Adrenal gland (tissue), 12 donors: ENCODE results near the gene CD59. TPM values are rescaled to one million over a fixed set of nuclear protein-coding genes. Genes with fewer than 3 reads are reported as not detected.

Experiments
- DNase-seq, 7 donors: peaks; one replicate each; pipeline ENCODE4 v3.0.0-alpha.2; 2019 to 2020
- H3K27ac ChIP-seq, 5 donors: fragments of 200-600 bp; sonication (generic) in 4 of 5; 1 replicate in 3 of 5; 2 replicates in 2 of 5; pipeline versions ENCODE4 v1.5.1 to v1.8.0; 2016 to 2020; ENCODE audit warnings: mild to moderate bottlenecking in 1 of 5
- H3K27me3 ChIP-seq: fragments of 200-600 bp; 2 replicates; pipeline ENCODE4 v1.8.0; 2021
- H3K36me3 ChIP-seq, 2 donors: fragments of 200-600 bp; replicated peaks in 1 of 2; 1 replicate in 1 of 2; 2 replicates in 1 of 2; pipeline versions ENCODE4 v1.5.1 to v1.8.0; 2018 to 2022
- H3K4me1 ChIP-seq, 2 donors: fragments of 200-600 bp; replicated peaks in 1 of 2; 1 replicate in 1 of 2; 2 replicates in 1 of 2; pipeline versions ENCODE4 v1.5.1 to v1.8.0; 2018 to 2021
- H3K4me3 ChIP-seq, 4 donors: fragments of 200-600 bp; sonication (generic) in 3 of 4; one replicate each; pipeline ENCODE4 v1.5.1; 2016 to 2018
- H3K9me3 ChIP-seq, 3 donors: fragments of 200-600 bp; sonication (generic) in 1 of 3; replicated peaks in 1 of 3; 1 replicate in 2 of 3; 2 replicates in 1 of 3; pipeline versions ENCODE4 v1.5.1 to v1.8.0; 2016 to 2021
- POLR2A ChIP-seq, 2 donors: fragments of 450-650 bp; IDR thresholded peaks; one replicate each; pipeline ENCODE4 v1.6.1; 2017; ENCODE audit warnings: antibody characterized with exemption in 2 of 2, mild to moderate bottlenecking in 2 of 2, moderate library complexity in 1 of 2
- WGBS, 4 donors: extraction: QIAGEN DNeasy Blood & Tissue Kit in 2 of 4; methylation state at CpG; one replicate each; pipeline versions ENCODE4 v1.1.5 to v1.1.7; 2013 to 2017; 5-methylcytosine and 5-hydroxymethylcytosine counted together
- intact Hi-C, 2 donors: fragments of 100-400 bp; cut with DNase I; formaldehyde crosslinking; loops; one replicate each; pipeline versions ENCODE4 v1.14.1 to v1.15.0; 2022 to 2023
- polyA plus RNA-seq, 3 donors: library from polyadenylated mRNA; stranded (reverse); fragments of 200-250 nt in 2 of 3; fragments of 350-450 nt in 1 of 3; fragmentation: Illumina TruSeq in 1 of 3; extraction: RNeasy Lipid Tissue Mini Kit (QIAGEN cat#74804) in 1 of 3; gene quantifications; one replicate each; pipeline ENCODE4 v1.2.3, GENCODE V29; 2013 to 2014
- total RNA-seq, 9 donors: library from RNA; depleted of rRNA in 4 of 9; stranded (reverse); fragments of >200 nt in 4 of 9; fragments of 120-200 nt in 1 of 9; fragmentation: NEBNext Ultra II Directional in 1 of 9; extraction: Animal tissue kit (Norgen Biotek cat#: 25700) in 1 of 9; gene quantifications; one replicate each; pipeline versions ENCODE4 v1.1.0 to v1.2.4, GENCODE V29; 2013 to 2023
- TF ChIP-seq, protein P1 (sequence below), 6 experiments: fragments of 450-650 bp in 4 of 6; fragments of 200-600 bp in 2 of 6; sonication (generic) in 1 of 6; IDR thresholded peaks; 1 replicate in 5 of 6; 2 replicates in 1 of 6; pipeline versions ENCODE4 v1.5.1 to v1.8.0; 2016 to 2021; ENCODE audit warnings: antibody characterized with exemption in 6 of 6, mild to moderate bottlenecking in 2 of 6, moderate library complexity in 1 of 6
- donor health status: healthy with polysubstance abuse.
- donor health status: Bipolar disorder and iron deficiency.
- donor health status: DM: yes; HTN: yes; CAD: no.
- donor health status: DM: no; HTN: no; CAD: no.
- donor health status: DM: no; HTN: no; CAD: no.
- donor health status: DM: yes; HTN: yes; CAD: no.

The CD59 gene
- total and polyA plus RNA-seq, 12 donors = 59.5 to 562 (median 405) TPM

DNA sequence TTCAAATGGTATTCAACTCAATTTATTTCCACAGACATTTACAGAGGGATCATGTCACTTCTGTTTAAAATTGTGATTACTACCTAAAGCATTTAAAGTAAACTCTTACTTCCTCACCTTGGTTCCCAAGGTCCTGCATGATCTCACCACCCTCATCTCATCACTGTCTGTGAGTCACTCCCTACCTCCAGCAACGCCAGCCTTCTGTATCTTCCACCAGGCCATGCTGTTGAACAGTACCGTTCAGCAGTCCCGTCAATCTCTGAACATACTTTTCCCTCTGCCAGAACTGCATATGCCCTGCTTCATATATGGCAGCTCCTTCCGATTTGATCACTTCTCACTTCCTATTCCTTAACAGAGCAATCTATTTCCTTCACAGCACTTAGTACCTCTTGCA is 36.1 kb upstream of the CD59 start:
- H3K27ac ChIP-seq = no peak overlapping the region
- H3K36me3 ChIP-seq = peaks cover 0 to 20% of the 10 kb centered on the region in 2 donors
- DNase-seq = peak in 6 of 7 donors; percentile 35 to 58 (median 45)
- intact Hi-C loops = no loop called here
- peaks cover 6 to 30% of the 10 kb centered on the region in 2 donors for H3K4me1 ChIP-seq
- no peaks in the 10 kb centered on the region for H3K9me3 ChIP-seq
- WGBS, 4 donors = 49 to 71% (median 54%) methylated on average over 4 of the region's 4 CpGs
- H3K27me3 ChIP-seq = no peaks in the 10 kb centered on the region
- H3K4me3 ChIP-seq = no peak overlapping the region
- TF ChIP-seq, protein P1, sequence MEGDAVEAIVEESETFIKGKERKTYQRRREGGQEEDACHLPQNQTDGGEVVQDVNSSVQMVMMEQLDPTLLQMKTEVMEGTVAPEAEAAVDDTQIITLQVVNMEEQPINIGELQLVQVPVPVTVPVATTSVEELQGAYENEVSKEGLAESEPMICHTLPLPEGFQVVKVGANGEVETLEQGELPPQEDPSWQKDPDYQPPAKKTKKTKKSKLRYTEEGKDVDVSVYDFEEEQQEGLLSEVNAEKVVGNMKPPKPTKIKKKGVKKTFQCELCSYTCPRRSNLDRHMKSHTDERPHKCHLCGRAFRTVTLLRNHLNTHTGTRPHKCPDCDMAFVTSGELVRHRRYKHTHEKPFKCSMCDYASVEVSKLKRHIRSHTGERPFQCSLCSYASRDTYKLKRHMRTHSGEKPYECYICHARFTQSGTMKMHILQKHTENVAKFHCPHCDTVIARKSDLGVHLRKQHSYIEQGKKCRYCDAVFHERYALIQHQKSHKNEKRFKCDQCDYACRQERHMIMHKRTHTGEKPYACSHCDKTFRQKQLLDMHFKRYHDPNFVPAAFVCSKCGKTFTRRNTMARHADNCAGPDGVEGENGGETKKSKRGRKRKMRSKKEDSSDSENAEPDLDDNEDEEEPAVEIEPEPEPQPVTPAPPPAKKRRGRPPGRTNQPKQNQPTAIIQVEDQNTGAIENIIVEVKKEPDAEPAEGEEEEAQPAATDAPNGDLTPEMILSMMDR (IDR thresholded peaks at IDR 0.05) = no peak
- TF ChIP-seq POLR2A (IDR thresholded peaks at IDR 0.05) = no peak

DNA sequence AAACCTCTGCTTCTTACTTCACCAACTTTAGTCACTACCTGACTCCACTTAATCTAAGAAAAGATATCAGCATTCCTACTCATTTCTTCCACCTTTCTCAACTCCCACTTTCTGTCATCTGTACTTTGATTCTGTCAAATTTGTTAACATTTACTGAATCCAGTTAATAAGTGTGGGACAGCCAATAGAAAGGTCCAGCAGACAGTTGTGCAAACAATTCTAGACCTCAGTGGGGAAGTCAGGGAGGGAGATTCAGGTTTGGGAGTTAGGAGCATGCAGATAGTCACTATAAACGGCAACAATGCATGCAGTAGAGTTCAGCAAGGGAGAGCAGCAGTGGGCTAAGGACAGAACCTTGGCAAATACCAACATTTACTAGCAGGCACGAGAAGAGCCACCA is 34.0 kb upstream of the CD59 start:
- Histone ChIP-seq H3K4me3 (no peak overlapping the region), H3K4me1 (peaks cover 6 to 27% of the 10 kb centered on the region in 2 donors), H3K27ac (no peak overlapping the region), H3K27me3 (no peaks in the 10 kb centered on the region), H3K36me3 (peaks cover 0 to 36% of the 10 kb centered on the region in 2 donors), H3K9me3 (no peaks in the 10 kb centered on the region)
- 62 to 89% (median 79%) methylated on average over 2 of the region's 2 CpGs for WGBS, 4 donors
- TF ChIP-seq POLR2A (IDR thresholded peaks at IDR 0.05) = no peak
- TF ChIP-seq, protein P1 (IDR thresholded peaks at IDR 0.05) = no peak
- DNase-seq = no peak
- intact Hi-C loops = no loop called here

DNA sequence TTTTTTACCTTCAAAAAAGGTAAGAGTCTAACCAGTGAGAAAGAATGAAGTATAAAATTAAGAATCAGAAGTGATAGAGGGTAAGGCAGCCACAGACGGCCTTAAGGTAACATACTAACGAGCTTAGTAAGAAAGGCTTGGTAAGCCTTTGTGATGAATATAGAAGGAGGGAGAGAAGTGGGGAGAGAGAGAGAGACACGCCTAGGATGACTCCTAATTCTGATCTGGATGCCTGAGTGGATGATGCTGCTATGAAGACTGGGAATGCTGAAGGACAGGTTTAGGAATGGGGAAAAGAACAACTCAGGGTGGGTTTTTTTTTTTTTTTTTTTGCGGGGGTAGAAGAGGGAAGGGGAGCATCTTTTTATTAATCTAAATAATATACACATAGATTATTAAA is 33.3 kb upstream of the CD59 start:
- no peak for DNase-seq
- Histone ChIP-seq H3K27me3 (no peaks in the 10 kb centered on the region), H3K36me3 (peaks cover 0 to 42% of the 10 kb centered on the region in 2 donors), H3K4me3 (no peak overlapping the region), H3K27ac (no peak overlapping the region), H3K9me3 (no peaks in the 10 kb centered on the region), H3K4me1 (peaks cover 6 to 22% of the 10 kb centered on the region in 2 donors)
- intact Hi-C loops = no loop called here
- 85 to 91% (median 87%) methylated on average over 4 of the region's 4 CpGs for WGBS, 4 donors
- no peak for TF ChIP-seq POLR2A (IDR thresholded peaks at IDR 0.05)
- TF ChIP-seq, protein P1 (IDR thresholded peaks at IDR 0.05) = no peak

GRCh38 chr11:33767624-33768023 is 31.4 kb upstream of the CD59 start:
- TF ChIP-seq, protein P1 (IDR thresholded peaks at IDR 0.05) = no peak
- no peak for TF ChIP-seq POLR2A (IDR thresholded peaks at IDR 0.05)
- Histone ChIP-seq H3K27ac (no peak overlapping the region), H3K9me3 (peaks cover 0 to 6% (median 0%) of the 10 kb centered on the region in 3 donors), H3K4me3 (no peak overlapping the region), H3K27me3 (no peaks in the 10 kb centered on the region), H3K36me3 (peaks cover 0 to 46% of the 10 kb centered on the region in 2 donors), H3K4me1 (peaks cover 0 to 11% of the 10 kb centered on the region in 2 donors)
- 87 to 91% (median 90%) methylated on average over 4 of the region's 4 CpGs for WGBS, 4 donors
- no peak for DNase-seq
- intact Hi-C loops = no loop called here
